Measurements from ENCODE around the gene MAEA.

MAEA gene

DNA sequence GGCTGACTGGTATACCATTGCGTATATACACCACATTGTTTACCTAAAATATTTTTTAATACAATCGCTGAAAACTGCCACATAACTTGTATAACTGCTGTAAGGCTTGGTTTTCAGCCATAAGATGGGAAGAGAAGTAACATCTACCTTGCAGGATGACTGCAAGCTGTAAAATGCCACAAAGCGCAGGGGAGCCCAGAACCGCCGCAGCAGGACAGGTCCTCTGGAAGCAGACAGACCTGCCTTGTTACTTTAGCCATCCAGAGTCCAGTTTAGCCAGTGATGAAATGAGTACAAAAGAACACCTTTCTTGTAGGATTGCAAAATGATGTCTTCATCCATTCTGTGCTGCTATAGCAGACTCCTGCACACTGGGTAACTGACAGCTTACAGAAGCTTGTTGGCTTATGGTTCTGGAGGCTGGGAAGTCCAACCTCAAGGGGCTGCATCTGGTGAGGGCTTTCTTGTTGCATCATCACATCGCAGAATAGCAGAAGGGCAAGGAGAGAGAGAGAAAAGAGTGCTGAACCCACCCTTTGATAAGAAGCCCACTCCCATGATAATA, 36.7 kb upstream of the MAEA start:
- H3K9me3 ChIP-seq (ENCODE audit: control insufficient read depth, low read depth, low read length): peaks cover 49% of the 10 kb centered on the region
- H3K27me3 ChIP-seq (ENCODE audit: control insufficient read depth, insufficient read depth, low read length): no peaks in the 10 kb centered on the region
- peaks cover 7% of the 10 kb centered on the region for H3K4me1 ChIP-seq (ENCODE audit: control insufficient read depth, low read depth, low read length)
- H3K36me3 ChIP-seq (ENCODE audit: control insufficient read depth, low read depth, low read length): no peaks in the 10 kb centered on the region
- H3K9ac ChIP-seq (ENCODE audit: low read length): no peak overlapping the region
- H3K4me3 ChIP-seq (ENCODE audit: low read length): no peak overlapping the region
- no peak overlapping the region for H3K27ac ChIP-seq (ENCODE audit: low read length)

DNA sequence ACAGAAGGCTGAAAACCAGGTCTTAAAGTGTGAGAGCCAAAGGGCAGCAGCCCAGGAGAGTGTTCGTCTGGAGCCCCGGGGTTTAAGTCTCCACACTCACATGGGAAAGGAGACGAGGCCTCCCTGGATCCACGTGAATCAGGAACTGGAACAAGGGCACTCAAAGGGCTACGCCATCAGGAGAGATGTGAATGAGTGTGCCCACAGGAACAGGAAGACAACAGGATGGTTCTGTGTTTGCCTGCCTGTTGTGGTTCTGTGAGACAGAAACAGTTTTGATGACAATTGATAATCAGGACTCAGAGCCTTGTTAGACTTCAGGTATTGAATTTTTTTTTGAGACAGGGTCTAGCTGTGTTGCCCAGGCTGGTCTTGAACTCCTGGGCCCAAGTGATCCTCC, 35.9 kb upstream of the MAEA start:
- peaks cover 49% of the 10 kb centered on the region for H3K9me3 ChIP-seq (ENCODE audit: control insufficient read depth, low read depth, low read length)
- H3K4me3 ChIP-seq (ENCODE audit: low read length): no peak overlapping the region
- peaks cover 7% of the 10 kb centered on the region for H3K4me1 ChIP-seq (ENCODE audit: control insufficient read depth, low read depth, low read length)
- H3K36me3 ChIP-seq (ENCODE audit: control insufficient read depth, low read depth, low read length): no peaks in the 10 kb centered on the region
- no peak overlapping the region for H3K27ac ChIP-seq (ENCODE audit: low read length)
- H3K9ac ChIP-seq (ENCODE audit: low read length): no peak overlapping the region
- H3K27me3 ChIP-seq (ENCODE audit: control insufficient read depth, insufficient read depth, low read length): no peaks in the 10 kb centered on the region

DNA sequence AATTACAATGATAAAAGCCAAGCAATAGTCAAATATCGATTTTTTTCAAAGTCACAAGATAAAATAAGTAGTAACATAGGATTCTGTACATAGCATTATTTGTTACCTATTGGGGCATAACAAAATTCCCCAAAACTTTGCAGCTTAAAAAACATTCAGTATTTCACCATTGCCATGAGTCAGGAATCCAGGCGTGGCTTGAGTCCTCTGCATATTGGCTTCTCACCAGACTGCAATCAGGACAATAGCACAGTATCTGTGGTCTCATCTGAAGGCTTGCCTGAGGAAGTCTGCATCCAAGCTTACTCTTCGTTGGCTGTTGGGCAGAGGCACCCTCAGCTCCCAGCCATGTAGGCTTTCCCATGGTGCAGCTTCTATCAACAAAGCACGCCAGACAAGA, 34.5 kb upstream of the MAEA start:
- Histone ChIP-seq H3K36me3 (ENCODE audit: control insufficient read depth, low read depth, low read length) (no peaks in the 10 kb centered on the region), H3K4me1 (ENCODE audit: control insufficient read depth, low read depth, low read length) (peaks cover 2% of the 10 kb centered on the region), H3K9ac (ENCODE audit: low read length) (no peak overlapping the region), H3K4me3 (ENCODE audit: low read length) (no peak overlapping the region), H3K27me3 (ENCODE audit: control insufficient read depth, insufficient read depth, low read length) (no peaks in the 10 kb centered on the region), H3K27ac (ENCODE audit: low read length) (no peak overlapping the region), H3K9me3 (ENCODE audit: control insufficient read depth, low read depth, low read length) (peaks cover 49% of the 10 kb centered on the region)

DNA sequence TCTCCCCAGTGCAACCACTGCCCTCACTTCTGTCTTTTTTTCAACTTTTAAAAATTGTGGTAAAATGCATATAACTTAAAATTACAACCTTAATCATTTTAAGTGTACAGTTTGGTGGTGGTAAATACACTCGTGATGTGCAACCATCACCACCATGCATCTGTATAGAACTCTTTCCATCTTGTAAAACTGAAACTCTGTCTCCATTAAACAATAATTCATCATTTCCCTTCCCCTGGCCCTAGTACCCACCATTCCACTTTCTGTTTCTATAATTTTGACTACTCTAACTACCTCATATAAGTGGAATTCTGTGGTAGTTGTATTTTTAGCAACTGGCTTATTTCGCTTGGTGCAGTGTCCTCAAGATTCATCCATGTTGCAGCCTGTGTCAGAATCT, 34.0 kb upstream of the MAEA start:
- Histone ChIP-seq H3K27ac (ENCODE audit: low read length) (no peak overlapping the region), H3K9me3 (ENCODE audit: control insufficient read depth, low read depth, low read length) (peaks cover 44% of the 10 kb centered on the region), H3K4me1 (ENCODE audit: control insufficient read depth, low read depth, low read length) (no peaks in the 10 kb centered on the region), H3K36me3 (ENCODE audit: control insufficient read depth, low read depth, low read length) (no peaks in the 10 kb centered on the region), H3K9ac (ENCODE audit: low read length) (no peak overlapping the region), H3K4me3 (ENCODE audit: low read length) (no peak overlapping the region), H3K27me3 (ENCODE audit: control insufficient read depth, insufficient read depth, low read length) (no peaks in the 10 kb centered on the region)

DNA sequence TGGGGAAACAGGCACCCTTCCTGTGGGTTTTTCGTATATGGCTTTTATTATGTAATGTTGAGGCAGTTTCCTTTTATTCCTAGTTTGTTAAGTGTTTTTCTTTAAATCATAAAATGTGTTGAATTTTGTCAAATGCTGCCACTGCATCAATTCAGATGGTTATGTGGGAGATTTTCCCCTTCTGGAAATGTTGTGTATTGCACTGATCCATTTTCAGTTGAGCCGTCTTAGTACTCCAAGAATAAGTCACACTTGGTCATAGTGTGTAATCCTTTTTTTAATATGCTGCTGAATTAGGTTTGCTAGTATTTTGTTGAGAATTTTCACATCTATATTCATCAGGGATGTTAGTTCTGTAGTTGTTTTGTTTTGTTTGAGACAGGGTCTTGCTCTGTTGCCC, 31.2 kb upstream of the MAEA start:
- H3K9me3 ChIP-seq (ENCODE audit: control insufficient read depth, low read depth, low read length): peaks cover 26% of the 10 kb centered on the region
- no peak overlapping the region for H3K4me3 ChIP-seq (ENCODE audit: low read length)
- H3K9ac ChIP-seq (ENCODE audit: low read length): no peak overlapping the region
- no peaks in the 10 kb centered on the region for H3K4me1 ChIP-seq (ENCODE audit: control insufficient read depth, low read depth, low read length)
- no peaks in the 10 kb centered on the region for H3K36me3 ChIP-seq (ENCODE audit: control insufficient read depth, low read depth, low read length)
- no peak overlapping the region for H3K27ac ChIP-seq (ENCODE audit: low read length)
- no peaks in the 10 kb centered on the region for H3K27me3 ChIP-seq (ENCODE audit: control insufficient read depth, insufficient read depth, low read length)

DNA sequence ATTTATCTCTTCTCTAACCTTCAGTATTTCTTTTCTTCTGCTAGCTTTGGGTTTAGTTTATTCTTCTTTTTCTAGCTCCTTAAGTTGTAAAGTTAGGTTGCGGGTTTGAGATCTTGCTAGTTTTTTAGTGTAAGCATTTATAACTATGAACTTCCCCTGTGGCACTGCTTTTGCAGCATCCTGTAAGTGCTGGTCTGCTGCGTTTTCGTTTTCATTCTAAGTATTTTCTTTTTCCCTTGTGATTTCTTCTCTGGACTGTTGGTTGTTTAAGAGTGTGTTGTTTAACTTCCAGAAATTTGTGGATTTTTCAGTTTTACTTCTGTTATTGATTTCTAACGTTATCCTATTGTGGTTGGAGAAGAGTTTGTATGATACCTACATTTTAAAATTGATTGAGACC, 29.7 kb upstream of the MAEA start:
- H3K27ac ChIP-seq (ENCODE audit: low read length): no peak overlapping the region
- no peak overlapping the region for H3K4me3 ChIP-seq (ENCODE audit: low read length)
- no peaks in the 10 kb centered on the region for H3K36me3 ChIP-seq (ENCODE audit: control insufficient read depth, low read depth, low read length)
- H3K27me3 ChIP-seq (ENCODE audit: control insufficient read depth, insufficient read depth, low read length): no peaks in the 10 kb centered on the region
- H3K9me3 ChIP-seq (ENCODE audit: control insufficient read depth, low read depth, low read length): peaks cover 13% of the 10 kb centered on the region
- no peaks in the 10 kb centered on the region for H3K4me1 ChIP-seq (ENCODE audit: control insufficient read depth, low read depth, low read length)
- no peak overlapping the region for H3K9ac ChIP-seq (ENCODE audit: low read length)

DNA sequence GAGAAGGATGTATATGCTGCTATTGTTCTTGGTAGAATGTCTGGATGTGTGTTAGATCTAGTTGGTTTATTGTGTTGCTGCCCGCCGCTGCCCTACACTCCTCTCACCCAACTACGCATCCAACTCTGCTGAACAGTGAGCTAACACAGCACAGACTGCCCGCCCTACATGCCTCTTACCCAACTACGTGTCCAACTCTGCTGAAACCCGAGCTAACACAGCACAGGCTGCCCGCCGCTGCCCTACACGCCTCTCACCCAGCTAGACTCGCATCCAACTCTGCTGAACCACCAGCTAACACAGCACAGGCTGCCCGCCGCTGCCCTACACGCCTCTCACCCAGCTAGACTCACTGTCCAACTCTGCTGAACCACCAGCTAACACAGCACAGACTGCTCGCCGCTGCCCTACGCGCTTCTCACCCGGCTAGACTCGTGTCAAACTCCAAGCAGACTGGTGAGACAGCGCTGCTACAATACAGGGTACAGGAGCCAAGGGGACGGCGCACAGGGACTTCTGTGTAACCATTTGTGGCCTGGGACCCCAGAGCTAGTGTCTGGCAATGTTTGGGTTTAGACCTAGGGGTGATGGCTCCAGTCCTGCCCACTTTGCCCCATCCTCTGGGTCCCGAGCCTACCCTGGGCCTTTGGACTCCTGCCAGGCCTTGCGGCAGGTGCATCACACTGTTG, 29.1 kb upstream of the MAEA start:
- Histone ChIP-seq H3K9ac (ENCODE audit: low read length) (no peak overlapping the region), H3K4me3 (ENCODE audit: low read length) (no peak overlapping the region), H3K27ac (ENCODE audit: low read length) (no peak overlapping the region), H3K36me3 (ENCODE audit: control insufficient read depth, low read depth, low read length) (no peaks in the 10 kb centered on the region), H3K4me1 (ENCODE audit: control insufficient read depth, low read depth, low read length) (no peaks in the 10 kb centered on the region), H3K27me3 (ENCODE audit: control insufficient read depth, insufficient read depth, low read length) (no peaks in the 10 kb centered on the region), H3K9me3 (ENCODE audit: control insufficient read depth, low read depth, low read length) (peaks cover 7% of the 10 kb centered on the region)

DNA sequence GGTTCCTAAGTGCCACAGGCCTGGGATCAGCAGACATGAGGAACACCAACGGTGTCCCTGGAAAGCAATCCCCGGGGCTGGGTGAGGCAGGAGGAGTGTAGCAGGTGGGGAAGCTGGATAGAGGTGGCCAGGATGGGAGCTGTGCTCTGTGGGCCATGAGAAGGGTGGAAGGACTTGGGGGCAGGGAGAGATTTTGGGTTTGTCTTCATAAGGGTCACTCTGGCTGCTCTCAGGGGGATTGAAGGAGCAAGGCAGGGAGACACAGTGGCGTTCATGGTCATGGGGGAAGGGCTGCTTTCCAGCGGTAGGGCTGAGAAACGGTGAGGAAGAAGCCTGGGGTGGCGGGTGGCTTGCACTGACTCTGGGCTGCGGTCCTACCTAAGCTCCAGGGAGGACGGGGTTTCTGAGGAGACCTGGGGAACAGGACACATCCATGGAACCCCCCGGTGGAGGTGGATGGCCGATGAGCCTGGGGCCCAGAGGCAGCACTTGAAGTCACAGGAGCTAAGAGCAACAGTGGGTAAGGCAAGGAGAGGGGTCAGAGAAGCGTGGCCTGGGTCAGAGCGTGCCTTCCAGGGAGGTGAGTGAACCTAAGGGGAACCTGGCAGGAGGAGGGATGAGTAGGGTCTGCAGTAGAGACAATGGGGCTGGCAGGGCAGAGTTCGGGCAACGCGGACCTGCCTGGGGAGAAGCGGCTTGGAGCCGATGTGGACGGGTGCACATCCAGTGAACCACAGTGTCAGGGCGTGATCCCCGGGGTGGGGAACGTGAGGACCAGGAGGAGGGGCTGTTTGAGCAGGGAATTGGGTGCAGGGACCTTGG, 28.4 kb upstream of the MAEA start:
- H3K4me1 ChIP-seq (ENCODE audit: control insufficient read depth, low read depth, low read length): no peaks in the 10 kb centered on the region
- no peak overlapping the region for H3K9ac ChIP-seq (ENCODE audit: low read length)
- H3K4me3 ChIP-seq (ENCODE audit: low read length): no peak overlapping the region
- no peak overlapping the region for H3K27ac ChIP-seq (ENCODE audit: low read length)
- H3K9me3 ChIP-seq (ENCODE audit: control insufficient read depth, low read depth, low read length): peaks cover 6% of the 10 kb centered on the region
- no peaks in the 10 kb centered on the region for H3K36me3 ChIP-seq (ENCODE audit: control insufficient read depth, low read depth, low read length)
- no peaks in the 10 kb centered on the region for H3K27me3 ChIP-seq (ENCODE audit: control insufficient read depth, insufficient read depth, low read length)

DNA sequence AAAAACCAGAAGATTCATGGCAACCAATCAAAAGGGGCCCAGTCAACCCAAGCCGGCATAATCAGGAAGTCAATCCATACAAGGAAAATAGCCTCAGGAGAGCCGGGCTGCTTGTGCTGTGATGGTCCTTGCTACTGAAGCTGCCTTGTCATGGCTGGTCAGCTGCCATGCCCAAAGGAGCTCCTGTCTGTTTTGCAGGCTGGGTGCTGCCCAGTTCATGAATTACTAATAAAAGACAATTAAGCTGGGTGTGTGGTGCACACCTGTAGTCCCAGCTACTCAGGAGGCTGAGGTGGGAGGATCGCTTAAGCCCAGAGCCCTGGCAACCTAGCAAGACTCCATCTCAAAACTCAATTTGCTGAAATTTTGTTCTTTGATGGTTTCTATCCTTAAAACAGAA, 24.7 kb upstream of the MAEA start:
- H3K27ac ChIP-seq (ENCODE audit: low read length): no peak overlapping the region
- H3K27me3 ChIP-seq (ENCODE audit: control insufficient read depth, insufficient read depth, low read length): no peaks in the 10 kb centered on the region
- no peaks in the 10 kb centered on the region for H3K36me3 ChIP-seq (ENCODE audit: control insufficient read depth, low read depth, low read length)
- no peak overlapping the region for H3K9ac ChIP-seq (ENCODE audit: low read length)
- H3K4me1 ChIP-seq (ENCODE audit: control insufficient read depth, low read depth, low read length): no peaks in the 10 kb centered on the region
- no peak overlapping the region for H3K4me3 ChIP-seq (ENCODE audit: low read length)
- peaks cover 8% of the 10 kb centered on the region for H3K9me3 ChIP-seq (ENCODE audit: control insufficient read depth, low read depth, low read length)

DNA sequence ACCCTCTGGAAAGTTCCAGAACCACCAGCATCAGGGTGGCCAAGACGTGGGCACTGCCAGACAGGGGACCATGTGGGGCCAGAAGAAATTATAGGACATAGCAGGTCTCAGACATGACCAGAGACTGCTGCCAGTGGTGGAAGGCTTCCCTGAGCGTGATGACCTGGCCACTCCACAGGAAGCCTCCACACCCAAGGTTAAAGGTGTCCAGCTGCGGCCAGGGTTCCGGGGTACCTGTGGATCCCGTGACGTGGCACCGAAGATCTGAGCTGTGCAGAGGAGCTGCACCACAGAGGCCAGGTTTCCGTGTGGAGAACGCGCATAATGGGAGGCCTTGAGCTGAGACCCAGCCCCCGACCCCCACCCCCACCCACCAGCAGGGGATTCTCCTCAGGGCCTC, 24.3 kb upstream of the MAEA start:
- H3K27ac ChIP-seq (ENCODE audit: low read length): no peak overlapping the region
- H3K4me3 ChIP-seq (ENCODE audit: low read length): no peak overlapping the region
- H3K4me1 ChIP-seq (ENCODE audit: control insufficient read depth, low read depth, low read length): no peaks in the 10 kb centered on the region
- H3K9me3 ChIP-seq (ENCODE audit: control insufficient read depth, low read depth, low read length): peaks cover 8% of the 10 kb centered on the region
- no peaks in the 10 kb centered on the region for H3K27me3 ChIP-seq (ENCODE audit: control insufficient read depth, insufficient read depth, low read length)
- H3K9ac ChIP-seq (ENCODE audit: low read length): no peak overlapping the region
- no peaks in the 10 kb centered on the region for H3K36me3 ChIP-seq (ENCODE audit: control insufficient read depth, low read depth, low read length)

DNA sequence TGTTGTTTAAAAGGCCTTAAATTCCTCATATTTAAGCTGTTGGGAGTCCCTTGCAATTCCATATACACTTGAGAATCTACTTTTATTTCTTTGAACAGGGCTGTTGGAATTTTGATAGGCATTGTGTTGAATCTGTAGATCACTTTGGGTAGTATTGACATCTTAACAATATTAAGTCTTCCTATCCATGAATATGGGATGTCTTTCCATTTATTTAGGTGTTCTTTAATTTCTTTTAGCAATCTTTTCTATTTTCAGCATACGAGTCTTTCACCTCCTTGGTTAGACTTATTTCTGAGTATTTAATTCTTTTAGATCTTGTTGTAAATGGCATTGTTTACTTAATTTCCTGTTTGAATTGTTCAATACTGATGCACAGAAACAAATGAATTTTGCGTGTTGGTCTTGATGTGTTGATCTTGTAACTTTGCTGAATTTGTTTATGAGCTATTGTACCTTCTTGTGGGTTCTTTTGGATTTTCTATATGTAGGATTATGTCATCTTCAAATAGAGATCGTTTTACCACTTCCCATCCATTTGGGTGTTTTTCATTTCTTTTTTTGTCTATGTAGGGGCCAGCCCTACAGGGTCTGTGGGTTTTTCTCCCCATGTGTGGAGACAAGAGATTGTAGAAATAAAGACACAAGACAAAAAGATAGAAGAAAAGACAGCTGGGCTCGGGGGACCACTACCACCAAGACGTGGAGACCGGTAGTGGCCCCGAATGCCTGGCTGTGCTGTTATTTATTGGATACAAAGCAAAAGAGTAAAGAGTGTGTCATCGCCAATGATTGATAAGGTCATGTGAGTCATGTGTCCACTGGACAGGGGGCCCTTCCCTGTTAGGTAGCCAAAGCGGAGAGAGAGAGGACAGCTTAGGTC, 22.6 kb upstream of the MAEA start:
- Histone ChIP-seq H3K27ac (ENCODE audit: low read length) (no peak overlapping the region), H3K9ac (ENCODE audit: low read length) (no peak overlapping the region), H3K27me3 (ENCODE audit: control insufficient read depth, insufficient read depth, low read length) (no peaks in the 10 kb centered on the region), H3K4me1 (ENCODE audit: control insufficient read depth, low read depth, low read length) (no peaks in the 10 kb centered on the region), H3K36me3 (ENCODE audit: control insufficient read depth, low read depth, low read length) (no peaks in the 10 kb centered on the region), H3K4me3 (ENCODE audit: low read length) (no peak overlapping the region), H3K9me3 (ENCODE audit: control insufficient read depth, low read depth, low read length) (peaks cover 11% of the 10 kb centered on the region)

Data from iPS-18a (cell line).